ENCODE measurements around the gene PEPD.

Gene PEPD

GRCh38 chr19:33420821-33421220 lies 100.8 kb downstream of the PEPD start:
- no peak for DNase-seq

GRCh38 chr19:33419788-33420130 lies 101.8 kb downstream of the PEPD start:
- DNase-seq, result no peak

GRCh38 chr19:33418871-33419787 lies 102.5 kb downstream of the PEPD start:
- DNase-seq, result no peak

GRCh38 chr19:33418461-33418860 lies 103.1 kb downstream of the PEPD start:
- no peak for DNase-seq

GRCh38 chr19:33417751-33418150 lies 103.8 kb downstream of the PEPD start:
- DNase-seq, result no peak

GRCh38 chr19:33416307-33417215 lies 105.0 kb downstream of the PEPD start:
- DNase-seq, result peak; percentile 19 to 49

- no peak for DNase-seq
Observed at GRCh38 chr19:33414667-33415605, 106.7 kb downstream of the PEPD start.

GRCh38 chr19:33413868-33414666 lies 107.5 kb downstream of the PEPD start:
- DNase-seq, result no peak

GRCh38 chr19:33413426-33413725 lies 108.2 kb downstream of the PEPD start:
- DNase-seq, result no peak

GRCh38 chr19:33412601-33413425 lies 108.8 kb downstream of the PEPD start:
- no peak for DNase-seq

- DNase-seq, result no peak
Observed at GRCh38 chr19:33411621-33412180, 109.9 kb downstream of the PEPD start.

GRCh38 chr19:33410915-33411401 lies 110.6 kb downstream of the PEPD start:
- no peak for DNase-seq

- no peak for DNase-seq
Observed at GRCh38 chr19:33409906-33410685, 111.5 kb downstream of the PEPD start.

- DNase-seq, result no peak
Observed at GRCh38 chr19:33408538-33409434, 112.8 kb downstream of the PEPD start.

GRCh38 chr19:33408116-33408515 lies 113.5 kb downstream of the PEPD start:
- DNase-seq, result no peak

- DNase-seq, result peak; percentile 17 to 77
Observed at GRCh38 chr19:33407716-33408115, 113.9 kb downstream of the PEPD start.

- no peak for DNase-seq
Observed at GRCh38 chr19:33407140-33407551, 114.4 kb downstream of the PEPD start.

GRCh38 chr19:33406521-33407139 lies 115.0 kb downstream of the PEPD start:
- DNase-seq, result peak; percentile 66 to 67
